ENCODE data around the gene BCL2.

BCL2 gene

GRCh38 chr18:63183952-63184770, 135.4 kb downstream of the BCL2 start:
- no peak overlapping the region for H3K4me3 ChIP-seq (ENCODE audit: low read depth in 1 of 2, low read length in 2 of 2)
- H3K9ac ChIP-seq (ENCODE audit: low read depth in 1 of 2, low read length in 2 of 2) = no peak overlapping the region
- no peak overlapping the region for H3K27ac ChIP-seq (ENCODE audit: low read depth, low read length)
- no peaks in the 10 kb centered on the region for H3K27me3 ChIP-seq (ENCODE audit: control insufficient read depth in 1 of 2, insufficient read depth in 2 of 2, low read length in 2 of 2)
- H3K4me1 ChIP-seq (ENCODE audit: control insufficient read depth in 1 of 2, insufficient read depth in 2 of 2, low read length in 2 of 2) = peaks cover 58 to 72% of the 10 kb centered on the region in 2 donors
- no peaks in the 10 kb centered on the region for H3K9me3 ChIP-seq (ENCODE audit: control insufficient read depth in 1 of 2, low read length in 2 of 2)
- H3K36me3 ChIP-seq (ENCODE audit: control insufficient read depth in 1 of 2, insufficient read depth in 2 of 2, low read length in 2 of 2) = no peaks in the 10 kb centered on the region

- Histone ChIP-seq H3K4me3 (ENCODE audit: low read depth in 1 of 2, low read length in 2 of 2) (peak overlapping the region in 1 of 2 donors; percentile 1), H3K4me1 (ENCODE audit: control insufficient read depth in 1 of 2, insufficient read depth in 2 of 2, low read length in 2 of 2) (peaks cover 66 to 80% of the 10 kb centered on the region in 2 donors), H3K9ac (ENCODE audit: low read depth in 1 of 2, low read length in 2 of 2) (no peak overlapping the region), H3K36me3 (ENCODE audit: control insufficient read depth in 1 of 2, insufficient read depth in 2 of 2, low read length in 2 of 2) (no peaks in the 10 kb centered on the region), H3K27ac (ENCODE audit: low read depth, low read length) (no peak overlapping the region), H3K27me3 (ENCODE audit: control insufficient read depth in 1 of 2, insufficient read depth in 2 of 2, low read length in 2 of 2) (no peaks in the 10 kb centered on the region), H3K9me3 (ENCODE audit: control insufficient read depth in 1 of 2, low read length in 2 of 2) (no peaks in the 10 kb centered on the region)
Measured at GRCh38 chr18:63183378-63183777, 136.2 kb downstream of the BCL2 start.

- Histone ChIP-seq H3K27ac (ENCODE audit: low read depth, low read length) (no peak overlapping the region), H3K27me3 (ENCODE audit: control insufficient read depth in 1 of 2, insufficient read depth in 2 of 2, low read length in 2 of 2) (no peaks in the 10 kb centered on the region), H3K9ac (ENCODE audit: low read depth in 1 of 2, low read length in 2 of 2) (no peak overlapping the region), H3K4me1 (ENCODE audit: control insufficient read depth in 1 of 2, insufficient read depth in 2 of 2, low read length in 2 of 2) (peaks cover 70 to 81% of the 10 kb centered on the region in 2 donors), H3K9me3 (ENCODE audit: control insufficient read depth in 1 of 2, low read length in 2 of 2) (no peaks in the 10 kb centered on the region), H3K4me3 (ENCODE audit: low read depth in 1 of 2, low read length in 2 of 2) (peak overlapping the region in 1 of 2 donors; percentile 1), H3K36me3 (ENCODE audit: control insufficient read depth in 1 of 2, insufficient read depth in 2 of 2, low read length in 2 of 2) (no peaks in the 10 kb centered on the region)
Measured at GRCh38 chr18:63182861-63183260, 136.7 kb downstream of the BCL2 start.

- Histone ChIP-seq H3K4me1 (ENCODE audit: control insufficient read depth in 1 of 2, insufficient read depth in 2 of 2, low read length in 2 of 2) (peaks cover 67 to 81% of the 10 kb centered on the region in 2 donors), H3K4me3 (ENCODE audit: low read depth in 1 of 2, low read length in 2 of 2) (peak overlapping the region; percentile 2 to 29), H3K27me3 (ENCODE audit: control insufficient read depth in 1 of 2, insufficient read depth in 2 of 2, low read length in 2 of 2) (no peaks in the 10 kb centered on the region), H3K9me3 (ENCODE audit: control insufficient read depth in 1 of 2, low read length in 2 of 2) (no peaks in the 10 kb centered on the region), H3K36me3 (ENCODE audit: control insufficient read depth in 1 of 2, insufficient read depth in 2 of 2, low read length in 2 of 2) (no peaks in the 10 kb centered on the region), H3K9ac (ENCODE audit: low read depth in 1 of 2, low read length in 2 of 2) (peak overlapping the region in 1 of 2 donors; percentile 1), H3K27ac (ENCODE audit: low read depth, low read length) (no peak overlapping the region)
Measured at GRCh38 chr18:63182310-63182772, 137.2 kb downstream of the BCL2 start.

GRCh38 chr18:63181706-63182309, 137.8 kb downstream of the BCL2 start:
- Histone ChIP-seq H3K4me1 (ENCODE audit: control insufficient read depth in 1 of 2, insufficient read depth in 2 of 2, low read length in 2 of 2) (peaks cover 65 to 77% of the 10 kb centered on the region in 2 donors), H3K9me3 (ENCODE audit: control insufficient read depth in 1 of 2, low read length in 2 of 2) (no peaks in the 10 kb centered on the region), H3K36me3 (ENCODE audit: control insufficient read depth in 1 of 2, insufficient read depth in 2 of 2, low read length in 2 of 2) (no peaks in the 10 kb centered on the region), H3K27me3 (ENCODE audit: control insufficient read depth in 1 of 2, insufficient read depth in 2 of 2, low read length in 2 of 2) (no peaks in the 10 kb centered on the region), H3K4me3 (ENCODE audit: low read depth in 1 of 2, low read length in 2 of 2) (peak overlapping the region; percentile 2 to 29), H3K27ac (ENCODE audit: low read depth, low read length) (no peak overlapping the region), H3K9ac (ENCODE audit: low read depth in 1 of 2, low read length in 2 of 2) (peak overlapping the region in 1 of 2 donors; percentile 1)

GRCh38 chr18:63180971-63181376, 138.6 kb downstream of the BCL2 start:
- H3K27me3 ChIP-seq (ENCODE audit: control insufficient read depth in 1 of 2, insufficient read depth in 2 of 2, low read length in 2 of 2) = no peaks in the 10 kb centered on the region
- peaks cover 57 to 69% of the 10 kb centered on the region in 2 donors for H3K4me1 ChIP-seq (ENCODE audit: control insufficient read depth in 1 of 2, insufficient read depth in 2 of 2, low read length in 2 of 2)
- no peak overlapping the region for H3K27ac ChIP-seq (ENCODE audit: low read depth, low read length)
- no peaks in the 10 kb centered on the region for H3K9me3 ChIP-seq (ENCODE audit: control insufficient read depth in 1 of 2, low read length in 2 of 2)
- H3K9ac ChIP-seq (ENCODE audit: low read depth in 1 of 2, low read length in 2 of 2) = no peak overlapping the region
- H3K36me3 ChIP-seq (ENCODE audit: control insufficient read depth in 1 of 2, insufficient read depth in 2 of 2, low read length in 2 of 2) = no peaks in the 10 kb centered on the region
- H3K4me3 ChIP-seq (ENCODE audit: low read depth in 1 of 2, low read length in 2 of 2) = no peak overlapping the region

- H3K27ac ChIP-seq (ENCODE audit: low read depth, low read length) = no peak overlapping the region
Measured at GRCh38 chr18:63180321-63180720, 139.2 kb downstream of the BCL2 start.

GRCh38 chr18:63179422-63179821, 140.1 kb downstream of the BCL2 start:
- H3K27ac ChIP-seq (ENCODE audit: low read depth, low read length) = no peak overlapping the region

More at GRCh38 chr18:63180321-63180720, 139.2 kb downstream of the BCL2 start:
- H3K9me3 ChIP-seq (ENCODE audit: control insufficient read depth in 1 of 2, low read length in 2 of 2) = no peaks in the 10 kb centered on the region
- H3K4me3 ChIP-seq (ENCODE audit: low read depth in 1 of 2, low read length in 2 of 2) = no peak overlapping the region
- no peaks in the 10 kb centered on the region for H3K27me3 ChIP-seq (ENCODE audit: control insufficient read depth in 1 of 2, insufficient read depth in 2 of 2, low read length in 2 of 2)
- H3K4me1 ChIP-seq (ENCODE audit: control insufficient read depth in 1 of 2, insufficient read depth in 2 of 2, low read length in 2 of 2) = peaks cover 55 to 64% of the 10 kb centered on the region in 2 donors
- no peak overlapping the region for H3K9ac ChIP-seq (ENCODE audit: low read depth in 1 of 2, low read length in 2 of 2)
- no peaks in the 10 kb centered on the region for H3K36me3 ChIP-seq (ENCODE audit: control insufficient read depth in 1 of 2, insufficient read depth in 2 of 2, low read length in 2 of 2)

GRCh38 chr18:63178971-63179370, 140.6 kb downstream of the BCL2 start:
- H3K4me1 ChIP-seq (ENCODE audit: control insufficient read depth in 1 of 2, insufficient read depth in 2 of 2, low read length in 2 of 2) = peaks cover 52 to 60% of the 10 kb centered on the region in 2 donors
- no peaks in the 10 kb centered on the region for H3K27me3 ChIP-seq (ENCODE audit: control insufficient read depth in 1 of 2, insufficient read depth in 2 of 2, low read length in 2 of 2)
- H3K36me3 ChIP-seq (ENCODE audit: control insufficient read depth in 1 of 2, insufficient read depth in 2 of 2, low read length in 2 of 2) = no peaks in the 10 kb centered on the region
- no peak overlapping the region for H3K9ac ChIP-seq (ENCODE audit: low read depth in 1 of 2, low read length in 2 of 2)
- H3K9me3 ChIP-seq (ENCODE audit: control insufficient read depth in 1 of 2, low read length in 2 of 2) = no peaks in the 10 kb centered on the region
- H3K4me3 ChIP-seq (ENCODE audit: low read depth in 1 of 2, low read length in 2 of 2) = no peak overlapping the region
- no peak overlapping the region for H3K27ac ChIP-seq (ENCODE audit: low read depth, low read length)

More at GRCh38 chr18:63179422-63179821, 140.1 kb downstream of the BCL2 start:
- H3K4me3 ChIP-seq (ENCODE audit: low read depth in 1 of 2, low read length in 2 of 2) = no peak overlapping the region
- no peak overlapping the region for H3K9ac ChIP-seq (ENCODE audit: low read depth in 1 of 2, low read length in 2 of 2)
- H3K36me3 ChIP-seq (ENCODE audit: control insufficient read depth in 1 of 2, insufficient read depth in 2 of 2, low read length in 2 of 2) = no peaks in the 10 kb centered on the region
- H3K4me1 ChIP-seq (ENCODE audit: control insufficient read depth in 1 of 2, insufficient read depth in 2 of 2, low read length in 2 of 2) = peaks cover 55 to 64% of the 10 kb centered on the region in 2 donors
- no peaks in the 10 kb centered on the region for H3K9me3 ChIP-seq (ENCODE audit: control insufficient read depth in 1 of 2, low read length in 2 of 2)
- H3K27me3 ChIP-seq (ENCODE audit: control insufficient read depth in 1 of 2, insufficient read depth in 2 of 2, low read length in 2 of 2) = no peaks in the 10 kb centered on the region

Data from duodenal mucosa (tissue), 2 donors.